GM13977 (cell line): ENCODE data around the gene GFRA1.

Source experiments
- DNase-seq: peaks from one replicate; pipeline ENCODE4 v3.0.0; 2012; ENCODE audit warnings: low spot score
- in situ Hi-C: fragments of 300-500 bp; cut with MboI; formaldehyde crosslinking; loops from one replicate; pipeline ENCODE4 v1.12.0; 2022; ENCODE audit warnings: low sequenced_read_pairs, low pct_unique_long_range_greater_than_20kb, mixed read lengths, inconsistent platforms; ENCODE audit not compliant: unreplicated experiment
- TF ChIP-seq, protein P1 (sequence below): IDR thresholded peaks from 2 replicates; pipeline ENCODE4 v1.5.1; 2012; ENCODE audit warnings: mild to moderate bottlenecking, control low read depth; ENCODE audit not compliant: insufficient read depth; ENCODE audit errors: extremely low read depth, missing control alignments

GFRA1 gene

GRCh38 chr10:116183733-116184511 lies 89.1 kb downstream of the GFRA1 start:
- no peak for DNase-seq

DNA sequence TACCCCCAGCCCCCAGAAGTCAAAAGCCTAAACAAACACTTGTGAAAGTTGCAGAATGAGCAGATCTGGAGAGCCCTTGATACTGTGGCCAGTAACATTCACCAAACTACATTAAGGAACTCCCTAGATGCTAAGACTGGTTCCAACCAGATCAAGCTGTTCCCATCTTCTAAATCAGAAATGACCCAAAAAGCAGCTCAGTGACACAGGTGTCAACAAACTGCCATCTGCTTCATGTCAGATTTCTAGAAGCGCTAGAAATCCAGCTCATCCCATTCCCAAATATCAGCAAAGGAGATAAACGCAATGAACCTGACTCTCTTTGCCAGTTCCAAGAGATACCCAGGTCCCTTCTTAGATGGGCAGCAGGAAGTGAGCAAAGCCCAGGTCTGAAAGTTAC lies 90.6 kb downstream of the GFRA1 start:
- in situ Hi-C loops = no loop called here
- DNase-seq = no peak
- TF ChIP-seq, protein P1, sequence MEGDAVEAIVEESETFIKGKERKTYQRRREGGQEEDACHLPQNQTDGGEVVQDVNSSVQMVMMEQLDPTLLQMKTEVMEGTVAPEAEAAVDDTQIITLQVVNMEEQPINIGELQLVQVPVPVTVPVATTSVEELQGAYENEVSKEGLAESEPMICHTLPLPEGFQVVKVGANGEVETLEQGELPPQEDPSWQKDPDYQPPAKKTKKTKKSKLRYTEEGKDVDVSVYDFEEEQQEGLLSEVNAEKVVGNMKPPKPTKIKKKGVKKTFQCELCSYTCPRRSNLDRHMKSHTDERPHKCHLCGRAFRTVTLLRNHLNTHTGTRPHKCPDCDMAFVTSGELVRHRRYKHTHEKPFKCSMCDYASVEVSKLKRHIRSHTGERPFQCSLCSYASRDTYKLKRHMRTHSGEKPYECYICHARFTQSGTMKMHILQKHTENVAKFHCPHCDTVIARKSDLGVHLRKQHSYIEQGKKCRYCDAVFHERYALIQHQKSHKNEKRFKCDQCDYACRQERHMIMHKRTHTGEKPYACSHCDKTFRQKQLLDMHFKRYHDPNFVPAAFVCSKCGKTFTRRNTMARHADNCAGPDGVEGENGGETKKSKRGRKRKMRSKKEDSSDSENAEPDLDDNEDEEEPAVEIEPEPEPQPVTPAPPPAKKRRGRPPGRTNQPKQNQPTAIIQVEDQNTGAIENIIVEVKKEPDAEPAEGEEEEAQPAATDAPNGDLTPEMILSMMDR = no peak

More at GRCh38 chr10:116183733-116184511, 89.1 kb downstream of the GFRA1 start:
- in situ Hi-C loops = no loop called here
- TF ChIP-seq, protein P1 = no peak

DNA sequence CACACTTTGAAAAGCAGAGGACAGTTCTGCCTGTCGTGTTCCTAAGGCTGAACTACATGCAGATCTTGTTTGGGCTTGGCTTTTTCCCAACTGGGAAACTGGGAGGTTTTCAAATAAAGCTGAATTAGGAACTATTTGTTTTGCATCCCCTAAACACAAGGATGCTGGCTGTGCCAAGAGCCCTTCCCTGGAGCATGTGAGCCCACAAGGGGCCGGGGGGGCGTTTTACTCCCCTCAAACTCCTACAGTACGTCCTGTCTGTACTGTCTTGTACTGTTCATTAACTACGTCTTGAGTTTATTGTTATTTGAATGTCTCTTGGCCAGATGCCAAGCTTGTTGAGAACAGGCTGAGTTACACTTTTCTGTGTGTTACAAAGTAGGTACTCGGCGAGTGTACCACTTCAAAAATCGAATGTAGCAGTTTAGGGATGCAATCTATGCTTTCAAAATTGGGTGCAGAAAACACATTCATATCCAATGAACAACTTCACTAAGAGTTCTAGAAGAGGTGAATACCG lies 94.9 kb downstream of the GFRA1 start:
- TF ChIP-seq, protein P1 = no peak
- DNase-seq = no peak
- in situ Hi-C loops = no loop called here

GRCh38 chr10:116175231-116175630 lies 97.8 kb downstream of the GFRA1 start:
- TF ChIP-seq, protein P1 = no peak
- in situ Hi-C loops = no loop called here
- no peak for DNase-seq

- in situ Hi-C loops = no loop called here
- no peak for DNase-seq
- TF ChIP-seq, protein P1 = no peak
Measured at GRCh38 chr10:116171505-116171904, 101.5 kb downstream of the GFRA1 start.

DNA sequence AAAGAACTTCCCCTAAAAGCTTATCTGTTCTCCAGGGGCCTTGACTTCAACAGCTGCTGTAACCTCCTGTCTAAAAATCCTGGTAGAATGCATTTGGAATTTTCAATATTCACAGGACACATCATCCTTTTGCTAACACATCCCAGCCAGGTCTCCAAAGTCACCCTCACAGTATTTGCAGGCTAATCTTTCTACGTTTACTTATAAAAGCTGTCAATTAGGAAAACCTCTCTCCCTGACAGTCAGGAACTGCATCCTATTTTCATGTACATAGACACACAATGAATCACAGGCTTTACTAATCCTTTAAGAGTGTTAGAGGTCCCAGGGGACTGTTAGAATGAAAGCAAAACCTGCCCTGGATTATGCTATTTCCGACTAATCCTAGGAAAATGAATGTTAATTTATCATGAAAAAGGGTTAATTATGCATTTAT lies 102.2 kb downstream of the GFRA1 start:
- TF ChIP-seq, protein P1 = no peak
- in situ Hi-C loops = no loop called here
- DNase-seq = no peak
